HG02973 (cell line): ENCODE results near the gene CD300A.

ENCODE experiments used
- ATAC-seq: cut with Tn5 transposase; IDR thresholded peaks from one replicate; pipeline ENCODE4 v1.9.1; 2021; ENCODE audit warnings: moderate library complexity; ENCODE audit not compliant: unreplicated experiment

The CD300A gene

GRCh38 chr17:74454197-74455024 is 12.0 kb upstream of the CD300A start:
- ATAC-seq = peak; percentile 89

- ATAC-seq = no peak
Measured at GRCh38 chr17:74455025-74455545, 11.3 kb upstream of the CD300A start.

GRCh38 chr17:74455821-74456220 is 10.6 kb upstream of the CD300A start:
- no peak for ATAC-seq

GRCh38 chr17:74457146-74457819 is 9.2 kb upstream of the CD300A start:
- no peak for ATAC-seq

- ATAC-seq = no peak
Measured at GRCh38 chr17:74457820-74458166, 8.6 kb upstream of the CD300A start.

GRCh38 chr17:74458835-74459234 is 7.6 kb upstream of the CD300A start:
- no peak for ATAC-seq

GRCh38 chr17:74459622-74460021 is 6.8 kb upstream of the CD300A start:
- ATAC-seq = no peak

- no peak for ATAC-seq
Measured at GRCh38 chr17:74460241-74460640, 6.2 kb upstream of the CD300A start.

GRCh38 chr17:74460996-74461395 is 5.4 kb upstream of the CD300A start:
- ATAC-seq = no peak

GRCh38 chr17:74461611-74462010 is 4.8 kb upstream of the CD300A start:
- ATAC-seq = no peak

GRCh38 chr17:74464730-74465377 is 1.6 kb upstream of the CD300A start:
- ATAC-seq = no peak

GRCh38 chr17:74465378-74466110 is 890 bp upstream of the CD300A start:
- no peak for ATAC-seq

- ATAC-seq = no peak
Measured at GRCh38 chr17:74466828-74467184, 372 bp downstream of the CD300A start.

- peak; percentile 69 for ATAC-seq
Measured at GRCh38 chr17:74467221-74467951, 952 bp downstream of the CD300A start.

GRCh38 chr17:74471341-74471740 is 4.9 kb downstream of the CD300A start:
- ATAC-seq = no peak

- no peak for ATAC-seq
Measured at GRCh38 chr17:74472890-74473289, 6.5 kb downstream of the CD300A start.

- ATAC-seq = no peak
Measured at GRCh38 chr17:74473294-74473693, 6.9 kb downstream of the CD300A start.

- ATAC-seq = no peak
Measured at GRCh38 chr17:74474043-74474792, 7.8 kb downstream of the CD300A start.

- ATAC-seq = no peak
Measured at GRCh38 chr17:74475189-74475588, 8.8 kb downstream of the CD300A start.

- ATAC-seq = no peak
Measured at GRCh38 chr17:74477411-74477810, 11.0 kb downstream of the CD300A start.
